GM12891 (cell line): ENCODE measurements around the gene C19orf47.

ENCODE experiments used
- PAX5 ChIP-seq: IDR thresholded peaks from 2 replicates; pipeline ENCODE4 v1.6.1; 2011; ENCODE audit warnings: low read length, moderate library complexity, mild to moderate bottlenecking; ENCODE audit not compliant: insufficient read depth, severe bottlenecking
- POLR2A ChIP-seq: IDR thresholded peaks from 2 replicates; pipeline ENCODE4 v1.6.1; 2011; ENCODE audit warnings: low read depth, low read length, control low read depth
- POLR2AphosphoS5 ChIP-seq: IDR thresholded peaks from 2 replicates; pipeline ENCODE4 v1.6.1; 2011; ENCODE audit warnings: low read depth, low read length, control low read depth
- SPI1 ChIP-seq: IDR thresholded peaks from 2 replicates; pipeline ENCODE4 v1.6.1; 2011; ENCODE audit warnings: low read depth, low read length, control low read depth
- TAF1 ChIP-seq: IDR thresholded peaks from 2 replicates; pipeline ENCODE4 v1.6.1; 2011; ENCODE audit warnings: low read depth, low read length, control low read depth

- TF ChIP-seq POLR2A (no peak), POLR2AphosphoS5 (no peak), SPI1 (no peak), TAF1 (no peak), PAX5 (no peak)
Observed at GRCh38 chr19:40278361-40279035, 69.7 kb downstream of the C19orf47 start.
